NCI-H146 treated with DMSO at 0.1 percent for 48 hours (cell line): ENCODE results near the gene ATP8A1.

ENCODE experiments used
- DNase-seq: peaks from one replicate; lab custom pipeline; 2025; ENCODE audit not compliant: unreplicated experiment; lab: John Stamatoyannopoulos, UW

ATP8A1 gene

DNA sequence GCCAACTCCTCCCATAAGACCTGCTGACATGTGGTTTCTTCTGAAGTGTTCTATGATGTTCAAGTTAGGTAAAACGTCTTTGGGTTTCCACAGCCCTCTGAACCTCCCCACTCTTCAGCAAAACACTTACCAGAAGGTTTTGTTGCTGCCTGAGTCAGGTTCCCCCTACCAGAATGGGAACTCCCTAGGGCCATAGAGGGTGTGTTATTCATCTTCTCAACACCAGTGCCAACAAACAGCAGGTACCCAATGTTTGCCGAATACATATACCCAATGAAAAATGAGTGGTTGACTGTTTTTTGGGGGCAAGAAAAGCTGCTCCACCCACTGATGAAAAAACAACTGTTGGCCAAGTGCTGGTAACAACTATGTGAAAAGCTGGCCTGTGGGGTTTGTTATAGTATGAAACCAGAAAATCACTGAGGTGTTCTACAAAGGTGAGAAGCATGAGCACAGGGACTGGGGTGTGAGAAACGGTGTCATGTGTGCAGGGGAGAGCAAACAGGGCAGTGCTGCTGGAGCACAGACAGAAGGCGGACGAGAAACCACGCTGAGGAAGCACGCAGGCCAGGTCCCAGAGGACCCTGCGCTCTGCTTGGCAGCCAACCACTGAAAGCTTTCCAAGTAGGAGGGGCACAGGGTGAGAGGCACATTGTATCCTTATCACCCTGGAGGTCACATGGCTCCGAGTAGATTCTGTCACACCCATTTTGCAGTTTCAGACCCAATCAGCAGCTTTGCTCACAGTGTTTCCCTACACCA lies 28.8 kb downstream of the ATP8A1 start:
- no peak for DNase-seq

DNA sequence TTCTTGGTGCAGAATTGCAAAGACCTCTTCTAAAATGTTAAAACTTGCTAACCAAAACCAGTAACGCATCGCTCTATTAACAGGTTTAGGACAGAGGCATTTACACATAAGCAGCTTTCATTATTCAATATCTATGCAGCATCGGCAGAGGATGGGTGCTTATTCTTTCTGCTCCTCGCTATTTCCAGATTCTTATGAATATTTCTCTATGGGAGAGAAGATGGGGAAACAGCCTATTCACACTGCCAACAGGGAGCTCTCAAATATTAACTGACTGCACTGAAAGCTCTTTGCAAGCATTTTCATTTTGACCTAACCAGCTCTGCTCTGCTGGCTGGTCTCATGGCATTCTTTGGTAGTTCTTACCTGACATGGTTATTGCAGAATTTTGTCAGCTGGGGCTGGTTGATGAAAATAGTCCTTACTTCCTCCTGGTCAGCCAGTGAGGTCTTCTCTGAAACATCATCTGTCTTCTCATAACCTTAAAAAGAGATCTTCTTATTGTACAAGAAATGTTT lies 30.2 kb downstream of the ATP8A1 start:
- DNase-seq: no peak

DNA sequence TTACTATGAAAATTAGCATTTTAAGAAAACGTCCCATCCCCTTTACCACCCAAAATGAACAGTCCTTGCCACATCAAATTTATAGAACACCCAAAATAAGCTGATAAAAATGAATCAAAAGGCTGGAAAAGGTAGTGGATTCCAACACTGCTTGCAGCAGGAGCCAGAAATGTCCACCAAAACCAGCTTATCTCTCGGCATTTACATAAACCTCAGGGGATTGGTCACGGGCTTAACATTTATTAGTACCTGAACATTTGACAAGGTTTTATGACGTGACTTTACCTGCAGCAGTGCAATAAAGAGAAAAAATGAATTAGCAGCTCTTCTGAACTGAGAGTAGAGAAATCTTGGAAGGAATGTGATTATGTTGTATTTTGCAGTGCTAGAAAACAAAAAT lies 31.6 kb downstream of the ATP8A1 start:
- DNase-seq: no peak

DNA sequence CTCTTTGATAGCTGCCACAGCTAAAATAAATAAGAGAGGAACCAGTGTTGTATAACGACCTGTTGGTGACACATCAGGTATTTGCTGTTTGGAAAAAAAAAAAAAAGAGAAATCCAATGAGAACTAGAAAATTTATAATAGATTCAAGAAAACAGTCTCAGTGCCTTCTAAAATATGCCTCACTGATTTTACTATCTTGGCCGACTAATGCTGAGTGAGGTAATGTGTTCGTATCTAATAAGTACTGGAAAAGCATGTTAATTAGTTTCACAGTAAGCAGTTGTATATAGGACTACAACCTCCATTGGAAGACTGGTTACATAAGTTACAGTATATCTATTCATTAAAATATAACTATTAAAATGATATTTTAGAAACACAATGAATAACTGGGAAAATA lies 32.4 kb downstream of the ATP8A1 start:
- DNase-seq: no peak

DNA sequence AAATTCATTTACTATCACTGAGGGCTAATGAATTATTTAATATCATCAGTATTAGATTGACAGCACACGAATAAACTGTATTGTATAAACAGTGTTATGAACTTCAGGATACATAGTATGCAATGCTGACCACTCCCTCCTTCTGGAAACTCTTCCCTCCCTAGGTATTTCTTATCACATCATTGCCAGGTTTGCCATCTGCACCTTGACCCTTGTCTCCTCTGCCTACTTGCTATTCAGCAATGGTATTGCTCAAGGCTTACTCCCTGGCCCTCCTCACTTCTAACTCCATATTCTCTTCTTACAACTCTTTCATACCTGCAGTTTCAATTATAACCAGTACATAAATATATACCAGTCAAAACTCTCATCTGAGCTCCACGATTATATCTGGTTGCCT lies 38.9 kb downstream of the ATP8A1 start:
- no peak for DNase-seq

DNA sequence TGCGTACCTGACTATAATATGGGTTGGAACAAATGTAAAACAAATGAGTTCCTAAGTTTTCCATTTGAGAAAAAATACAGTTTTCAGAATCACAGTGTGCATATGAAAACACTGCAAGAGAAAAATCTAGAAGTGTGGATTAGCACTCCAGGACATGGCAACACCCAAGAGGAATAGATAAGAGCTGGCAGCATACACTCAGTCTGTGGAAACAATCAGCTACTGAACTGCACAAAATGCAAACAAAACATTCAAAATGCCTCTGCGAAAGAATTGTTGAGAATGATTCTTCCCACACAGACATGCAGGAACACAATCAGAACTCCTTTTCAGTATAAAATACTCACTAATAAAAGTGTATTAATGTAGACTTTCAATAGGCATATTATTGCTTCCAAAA lies 39.9 kb downstream of the ATP8A1 start:
- DNase-seq: no peak

DNA sequence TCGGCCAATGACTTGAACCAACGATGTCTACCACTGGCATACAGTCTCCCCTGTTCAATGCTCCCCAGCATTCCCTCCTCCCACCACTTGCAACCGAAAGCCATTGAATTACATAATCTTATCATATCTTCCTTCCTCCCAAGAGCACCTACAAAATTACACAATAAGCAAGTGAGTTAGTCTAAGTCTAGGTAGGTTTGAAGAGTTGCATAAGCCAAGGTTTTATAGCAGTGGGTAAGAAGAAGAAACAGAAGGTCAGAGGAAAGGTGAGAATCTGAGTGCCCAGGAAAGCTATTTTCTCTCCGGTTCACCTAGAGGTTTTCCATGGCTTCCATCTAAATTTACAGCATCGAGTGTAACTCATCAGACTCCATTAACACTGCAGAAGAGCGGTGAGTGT lies 40.3 kb downstream of the ATP8A1 start:
- DNase-seq: no peak

DNA sequence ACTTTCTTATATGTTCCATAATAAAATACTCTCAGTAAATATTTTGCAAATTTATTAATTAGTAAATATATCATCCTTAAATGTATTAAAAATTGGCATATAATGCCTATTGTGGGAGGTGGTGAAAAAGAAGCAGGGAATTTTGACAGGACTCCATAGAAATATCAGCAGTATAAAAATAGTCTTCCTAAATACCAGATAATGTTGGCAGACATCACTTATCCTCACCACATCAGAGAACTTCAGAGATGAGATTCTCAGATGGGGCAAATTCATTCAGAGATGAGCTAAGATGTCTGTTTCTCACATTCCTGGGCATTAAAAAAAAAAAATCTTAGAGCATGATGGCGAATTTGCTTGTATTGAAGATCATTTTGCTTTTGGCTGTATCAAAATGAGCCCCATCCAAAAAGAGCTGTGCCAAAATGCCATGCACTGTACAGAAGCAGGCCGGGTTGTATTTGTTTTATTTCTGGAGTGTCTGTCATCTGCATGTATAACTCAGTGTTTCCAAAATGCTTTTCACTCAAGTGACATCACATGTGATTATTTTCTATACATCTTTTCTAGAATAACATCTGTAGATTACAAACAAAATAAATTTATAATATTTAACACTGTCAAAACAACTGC lies 41.7 kb downstream of the ATP8A1 start:
- no peak for DNase-seq

DNA sequence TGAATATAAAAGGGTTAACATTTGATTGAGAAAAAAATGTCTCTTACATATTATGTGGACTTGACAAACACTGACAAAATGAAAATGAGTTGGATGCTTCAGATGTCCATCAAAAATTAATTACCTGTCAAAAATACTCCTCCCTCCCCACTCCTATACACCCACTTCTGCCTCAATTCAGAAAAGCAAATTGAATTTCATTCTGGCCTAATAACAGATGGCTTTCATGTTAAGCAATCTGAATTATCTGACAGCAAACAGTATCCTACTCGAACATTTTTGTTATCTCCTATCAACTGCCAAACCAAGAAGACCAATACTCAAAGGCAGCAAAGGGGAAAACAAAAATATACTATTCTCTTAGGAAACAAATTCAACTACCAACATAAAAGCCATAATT lies 44.0 kb downstream of the ATP8A1 start:
- DNase-seq: no peak

DNA sequence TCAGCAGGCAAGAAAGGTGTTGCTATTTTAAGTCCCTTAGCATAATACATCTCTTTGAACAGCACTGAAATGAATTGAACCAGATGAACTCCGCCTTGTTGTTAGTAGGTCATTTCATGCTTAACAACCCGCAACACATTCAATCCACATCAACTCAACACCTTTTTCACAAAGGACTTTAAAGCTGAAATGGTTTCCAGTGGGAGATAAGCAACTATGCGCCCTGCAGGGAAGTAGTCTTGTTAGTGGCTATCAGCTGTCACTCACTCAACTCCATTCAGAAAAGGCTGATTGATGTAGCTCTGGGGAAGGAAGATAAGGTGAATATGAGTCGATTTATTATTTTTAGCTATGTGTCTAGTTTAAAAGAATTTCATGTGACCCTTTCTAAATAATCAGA lies 46.0 kb downstream of the ATP8A1 start:
- no peak for DNase-seq

DNA sequence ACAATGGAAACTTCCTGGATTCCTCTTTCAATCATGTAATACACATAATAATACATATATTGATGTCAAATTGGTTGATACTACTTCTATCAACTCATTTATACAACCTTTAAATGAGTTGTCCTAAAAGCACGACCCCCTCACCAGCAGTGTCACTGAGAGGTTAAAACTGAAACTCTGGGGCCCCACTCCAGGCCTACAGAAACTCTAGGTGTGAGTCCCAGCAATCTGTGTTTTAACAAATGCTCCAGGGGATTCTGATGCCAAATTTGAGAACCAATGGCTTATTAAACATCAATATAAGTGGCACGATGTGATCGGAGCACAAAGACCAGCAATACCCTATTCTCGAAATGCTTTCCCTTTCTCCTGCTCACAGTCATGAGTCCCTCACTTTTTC lies 47.9 kb downstream of the ATP8A1 start:
- no peak for DNase-seq

DNA sequence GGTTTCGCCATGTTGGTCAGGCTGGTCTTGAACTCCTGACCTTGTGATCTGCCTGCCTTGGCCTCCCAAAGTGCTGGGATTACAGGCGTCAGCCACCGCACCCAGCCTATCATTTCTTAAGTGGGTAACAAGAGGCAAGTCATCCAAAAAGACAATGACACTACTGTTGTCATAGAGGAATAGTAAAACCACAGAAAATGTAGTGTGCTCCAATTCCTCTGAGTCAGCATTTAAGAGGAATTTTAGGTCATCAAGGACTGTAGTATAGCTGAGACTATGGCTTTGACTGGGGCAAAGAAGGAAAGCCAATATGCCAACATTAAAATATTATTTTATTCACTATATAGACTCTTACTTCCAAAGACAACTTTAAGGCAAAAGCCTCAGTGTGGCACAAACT lies 48.4 kb downstream of the ATP8A1 start:
- no peak for DNase-seq

DNA sequence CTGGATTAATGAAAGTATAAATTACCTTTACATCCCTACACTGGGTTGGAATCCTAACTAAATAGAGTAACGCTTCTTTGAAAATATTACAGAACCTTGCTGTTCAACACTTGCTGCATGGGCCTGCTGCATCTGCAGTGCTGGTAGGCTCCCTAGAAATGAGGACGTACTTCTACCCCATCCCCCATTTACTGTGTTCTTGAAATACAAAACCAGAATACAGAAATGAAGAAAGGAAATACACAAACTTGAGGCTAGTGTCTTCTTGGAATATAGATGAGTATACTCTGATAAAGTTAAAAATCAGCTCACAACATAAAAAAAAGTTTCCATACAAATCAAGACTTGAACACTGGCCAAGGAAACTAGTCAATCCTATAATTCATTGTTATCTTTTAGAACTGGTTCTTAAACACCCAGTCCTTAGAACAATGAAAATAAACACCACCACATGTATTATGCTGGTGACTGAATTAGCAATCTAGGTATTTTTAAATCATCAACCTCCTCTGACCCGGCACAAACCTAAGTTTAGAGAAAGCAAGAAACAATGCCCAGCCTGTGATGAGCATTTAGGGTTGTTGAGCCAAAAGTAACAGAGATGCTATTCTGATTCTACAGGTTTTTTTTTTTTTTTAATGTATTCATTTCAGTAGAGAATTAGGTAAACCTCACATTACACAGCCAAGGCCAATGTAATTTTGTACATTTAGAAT lies 49.7 kb downstream of the ATP8A1 start:
- no peak for DNase-seq

DNA sequence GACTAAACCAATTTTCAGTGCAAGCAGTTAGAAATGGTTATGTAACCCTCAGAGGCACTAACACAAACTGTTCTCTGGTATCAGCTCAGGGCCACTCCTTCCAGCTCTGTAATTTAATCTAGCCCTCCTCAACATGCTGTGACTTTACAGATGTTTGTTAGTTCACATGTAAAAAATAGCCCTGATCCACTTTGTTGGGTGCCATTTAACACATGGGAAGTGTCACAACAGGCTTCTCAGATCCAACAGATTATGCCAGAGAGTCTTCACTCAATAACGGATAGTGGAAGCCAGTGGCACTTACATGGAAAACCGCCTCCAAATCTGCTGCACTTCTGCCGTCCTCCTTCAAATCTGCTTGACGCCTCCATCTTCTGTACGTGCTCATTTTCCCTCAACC lies 51.6 kb downstream of the ATP8A1 start:
- DNase-seq: no peak

DNA sequence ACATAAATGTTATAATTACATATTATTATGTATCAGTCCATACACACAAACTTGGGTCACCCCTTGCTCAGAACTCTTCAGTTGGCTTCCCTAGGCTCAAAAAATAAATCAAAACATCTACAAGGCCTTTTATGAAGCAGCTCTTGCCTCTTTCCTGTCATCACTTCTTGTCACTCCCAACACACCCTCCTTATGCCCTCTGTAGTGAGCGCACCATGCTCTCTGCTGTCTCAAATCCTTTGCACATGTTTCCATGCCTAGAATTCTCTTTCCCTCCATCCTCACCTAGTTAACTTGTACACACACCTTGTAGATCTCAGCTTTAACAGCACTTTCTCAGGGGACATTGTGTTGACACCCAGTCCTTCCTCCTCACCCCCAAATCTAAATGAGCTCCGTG lies 53.0 kb downstream of the ATP8A1 start:
- DNase-seq: no peak

DNA sequence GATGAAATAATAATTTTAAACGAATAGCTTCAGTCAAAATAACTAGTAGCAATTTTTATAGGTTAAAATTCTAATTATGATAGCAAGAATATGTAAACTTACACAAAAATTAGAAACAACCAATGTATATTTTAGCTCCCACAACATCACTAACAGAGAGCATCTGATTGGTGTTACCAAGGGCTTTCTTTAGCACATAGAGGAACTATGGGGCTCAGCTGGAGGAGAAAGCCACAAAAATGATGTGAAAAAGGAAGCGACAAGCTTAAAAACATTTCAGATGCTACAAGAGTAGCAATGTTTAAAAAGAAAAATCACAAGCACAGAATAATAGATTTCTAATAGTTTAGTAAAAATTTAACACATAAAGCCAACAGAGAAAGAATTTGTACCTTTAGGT lies 56.3 kb downstream of the ATP8A1 start:
- DNase-seq: no peak

DNA sequence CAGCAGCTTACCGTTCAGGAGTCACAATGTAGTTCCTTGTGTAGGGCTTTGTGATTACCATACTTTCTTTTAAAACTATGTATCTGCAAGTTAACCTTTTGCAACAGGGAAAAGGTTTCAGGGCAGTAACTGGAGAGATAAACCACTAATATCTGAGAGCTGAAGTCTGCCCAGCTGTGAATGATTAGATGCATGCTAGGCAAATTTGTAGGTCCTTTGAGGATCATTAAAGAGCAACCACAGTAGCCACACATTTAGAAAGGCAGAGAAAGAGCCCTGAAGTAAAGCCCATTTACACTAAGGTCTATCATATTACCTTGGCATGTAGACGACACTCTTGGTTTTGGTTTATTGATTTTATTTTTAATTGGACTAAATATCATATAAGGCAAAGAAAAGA lies 60.0 kb downstream of the ATP8A1 start:
- DNase-seq: no peak

DNA sequence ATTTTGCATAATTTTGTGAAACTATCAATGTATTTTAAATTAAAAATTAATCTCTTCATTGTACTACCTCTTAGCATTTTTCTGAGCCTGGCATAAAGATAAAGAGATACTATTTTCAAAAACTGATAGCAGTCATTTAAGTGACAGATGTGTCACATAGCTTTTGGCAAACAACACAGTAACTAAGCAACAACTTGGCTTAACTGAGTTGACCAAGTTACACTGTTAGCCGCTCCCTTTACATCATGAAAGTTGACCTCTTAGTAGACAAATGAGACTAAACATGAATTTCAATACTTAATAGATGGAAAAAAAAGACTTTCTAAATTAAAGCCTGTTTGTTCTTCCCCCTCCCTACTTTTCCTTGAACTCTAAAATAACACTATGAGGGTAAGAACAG lies 62.0 kb downstream of the ATP8A1 start:
- DNase-seq: no peak

DNA sequence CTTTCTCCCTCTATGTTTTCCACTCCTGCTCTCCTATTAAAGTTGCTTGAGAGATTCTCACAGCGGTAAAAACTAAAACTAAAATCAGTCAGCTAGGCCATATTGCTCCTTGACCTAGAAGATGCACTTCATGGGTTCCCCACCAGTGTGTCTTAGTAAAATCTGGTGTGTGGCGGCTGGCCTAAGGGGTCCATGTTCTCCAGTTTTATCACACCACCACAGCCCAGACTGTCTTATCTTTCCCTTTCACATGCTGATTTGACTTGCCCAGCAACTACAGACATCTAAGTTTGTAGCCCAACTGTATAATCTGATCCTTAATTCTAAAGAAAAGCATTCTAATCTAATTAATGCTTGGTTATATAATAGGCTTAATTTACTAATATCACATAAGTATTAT lies 68.0 kb downstream of the ATP8A1 start:
- no peak for DNase-seq

DNA sequence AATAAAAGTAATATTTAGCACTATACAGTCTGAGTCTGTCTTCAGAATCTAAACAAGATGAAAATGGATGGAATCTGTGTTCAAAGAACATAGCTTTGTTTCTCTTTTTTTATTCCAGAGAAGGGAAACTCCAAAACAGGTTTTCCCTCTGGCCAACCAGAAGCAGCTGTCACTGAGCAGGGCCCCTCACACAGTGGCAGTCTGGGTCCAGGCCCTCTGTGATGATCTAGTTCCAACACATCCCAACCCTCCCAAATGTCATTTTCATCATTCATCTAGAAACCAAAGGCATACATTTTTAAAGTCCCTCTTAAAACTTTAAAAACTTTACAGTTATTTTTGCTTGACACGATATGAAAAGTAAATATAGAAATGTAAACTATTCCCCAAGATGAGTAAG lies 70.1 kb downstream of the ATP8A1 start:
- no peak for DNase-seq

DNA sequence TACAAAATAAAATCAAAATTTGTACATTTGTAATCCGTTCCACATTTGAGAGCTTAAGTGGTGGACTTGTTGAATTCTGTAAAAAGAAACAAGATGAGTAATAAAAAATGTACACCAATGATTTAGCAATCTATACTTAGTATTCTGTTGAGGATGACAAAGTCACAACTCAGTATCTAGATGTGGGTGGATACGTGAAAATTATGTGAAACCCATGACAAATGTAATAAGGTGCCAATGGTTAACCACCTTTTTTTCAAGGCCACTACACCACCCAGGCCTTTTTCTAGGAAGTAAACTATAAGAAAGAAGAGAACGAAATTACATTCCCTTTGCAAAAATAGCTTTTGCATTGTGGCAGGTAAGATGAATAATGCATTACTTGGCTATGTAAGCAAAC lies 77.0 kb downstream of the ATP8A1 start:
- DNase-seq: no peak

DNA sequence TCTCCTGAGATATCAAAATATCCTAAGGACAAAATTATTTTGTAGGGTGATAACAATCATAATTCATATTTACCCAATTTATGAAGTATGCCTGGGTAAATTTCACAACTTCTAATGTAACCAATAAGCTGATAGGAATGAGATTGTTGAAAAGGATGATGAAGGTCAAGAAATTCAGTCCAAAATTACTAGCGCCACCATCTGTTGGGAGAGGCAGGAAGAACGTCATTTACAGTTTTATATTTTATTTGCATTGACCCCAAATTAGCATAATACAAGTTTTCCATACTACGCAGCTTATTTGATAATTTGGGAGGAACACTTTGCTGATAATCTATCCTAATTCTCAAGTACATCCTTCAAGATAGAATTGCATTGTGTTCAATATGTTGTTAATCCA lies 78.7 kb downstream of the ATP8A1 start:
- no peak for DNase-seq
